ENCODE results near the gene SEPTIN3.

The SEPTIN3 gene

GRCh38 chr22:41996826-41997225 lies 27.6 kb downstream of the SEPTIN3 start:
- H3K4me1 ChIP-seq (ENCODE audit: low read length) = peaks cover 21% of the 10 kb centered on the region

GRCh38 chr22:41998361-41999261 lies 29.4 kb downstream of the SEPTIN3 start, which contains the start of gene WBP2NL:
TSS of gene WBP2NL (plus strand) at chr22:41998788. CDS start at chr22:41998819, 31 bp downstream.
- TF ChIP-seq EZH2phosphoT487 (IDR thresholded peaks at IDR 0.05; ENCODE audit: low read depth) (no peak), CTCF (IDR thresholded peaks at IDR 0.05; ENCODE audit: low read depth, low read length) (no peak)
- no peaks in the 10 kb centered on the region for H3K9me3 ChIP-seq (ENCODE audit: insufficient read depth, low read length)
- H3K4me3 ChIP-seq (ENCODE audit: low read length) = peak within 1 kb of the TSS; percentile 69
- no peaks in the 10 kb centered on the region for H3K27me3 ChIP-seq (ENCODE audit: low read depth, low read length)
- H3K79me2 ChIP-seq (ENCODE audit: low read length) = no peaks in the 10 kb centered on the region
- peak within 1 kb of the TSS; percentile 56 for H3K4me2 ChIP-seq (ENCODE audit: low read length)
- no peaks in the 10 kb centered on the region for H4K20me1 ChIP-seq (ENCODE audit: insufficient read depth, low read length)
- peak within 1 kb of the TSS; percentile 23; the same call in 1 of the 2 replicates for H3K9ac ChIP-seq (ENCODE audit: low read length)
- peaks cover 33% of the 10 kb centered on the region for H3K36me3 ChIP-seq (replicated peaks; ENCODE audit: low read depth, low read length)
- H2AFZ ChIP-seq (ENCODE audit: low read depth, low read length) = no peak within 1 kb of the TSS
- H3K4me1 ChIP-seq (ENCODE audit: low read length) = peaks cover 21% of the 10 kb centered on the region
- H3K27ac ChIP-seq (ENCODE audit: low read length) = no peak within 1 kb of the TSS

More at GRCh38 chr22:41996826-41997225, 27.6 kb downstream of the SEPTIN3 start:
- Histone ChIP-seq H3K36me3 (replicated peaks; ENCODE audit: low read depth, low read length) (peaks cover 42% of the 10 kb centered on the region), H3K27me3 (ENCODE audit: low read depth, low read length) (no peaks in the 10 kb centered on the region), H3K9ac (ENCODE audit: low read length) (no peak overlapping the region), H3K79me2 (ENCODE audit: low read length) (no peaks in the 10 kb centered on the region), H3K4me3 (ENCODE audit: low read length) (no peak overlapping the region), H4K20me1 (ENCODE audit: insufficient read depth, low read length) (no peaks in the 10 kb centered on the region), H3K27ac (ENCODE audit: low read length) (no peak overlapping the region), H3K4me2 (ENCODE audit: low read length) (no peak overlapping the region), H2AFZ (ENCODE audit: low read depth, low read length) (no peak overlapping the region), H3K9me3 (ENCODE audit: insufficient read depth, low read length) (no peaks in the 10 kb centered on the region)
- TF ChIP-seq CTCF (IDR thresholded peaks at IDR 0.05; ENCODE audit: low read depth, low read length) (no peak), EZH2phosphoT487 (IDR thresholded peaks at IDR 0.05; ENCODE audit: low read depth) (no peak)

- TF ChIP-seq EZH2phosphoT487 (IDR thresholded peaks at IDR 0.05; ENCODE audit: low read depth) (no peak), CTCF (IDR thresholded peaks at IDR 0.05; ENCODE audit: low read depth, low read length) (no peak)
- no peaks in the 10 kb centered on the region for H3K27me3 ChIP-seq (ENCODE audit: low read depth, low read length)
- H3K36me3 ChIP-seq (replicated peaks; ENCODE audit: low read depth, low read length) = peaks cover 22% of the 10 kb centered on the region
- H4K20me1 ChIP-seq (ENCODE audit: insufficient read depth, low read length) = no peaks in the 10 kb centered on the region
- no peaks in the 10 kb centered on the region for H3K9me3 ChIP-seq (ENCODE audit: insufficient read depth, low read length)
- H2AFZ ChIP-seq (ENCODE audit: low read depth, low read length) = no peak overlapping the region
- H3K79me2 ChIP-seq (ENCODE audit: low read length) = no peaks in the 10 kb centered on the region
- H3K4me3 ChIP-seq (ENCODE audit: low read length) = no peak overlapping the region
- H3K4me1 ChIP-seq (ENCODE audit: low read length) = peaks cover 10% of the 10 kb centered on the region
- H3K4me2 ChIP-seq (ENCODE audit: low read length) = no peak overlapping the region
- H3K27ac ChIP-seq (ENCODE audit: low read length) = no peak overlapping the region
- H3K9ac ChIP-seq (ENCODE audit: low read length) = no peak overlapping the region
Measured at GRCh38 chr22:42000466-42000865, 31.2 kb downstream of the SEPTIN3 start.

- Histone ChIP-seq H3K27ac (ENCODE audit: low read length) (no peak overlapping the region), H3K79me2 (ENCODE audit: low read length) (no peaks in the 10 kb centered on the region), H3K9ac (ENCODE audit: low read length) (no peak overlapping the region), H3K4me1 (ENCODE audit: low read length) (peaks cover 5% of the 10 kb centered on the region; the same call in 1 of the 2 replicates), H3K27me3 (ENCODE audit: low read depth, low read length) (no peaks in the 10 kb centered on the region), H3K4me2 (ENCODE audit: low read length) (no peak overlapping the region), H3K36me3 (replicated peaks; ENCODE audit: low read depth, low read length) (peaks cover 16% of the 10 kb centered on the region), H3K4me3 (ENCODE audit: low read length) (no peak overlapping the region), H3K9me3 (ENCODE audit: insufficient read depth, low read length) (no peaks in the 10 kb centered on the region), H4K20me1 (ENCODE audit: insufficient read depth, low read length) (no peaks in the 10 kb centered on the region), H2AFZ (ENCODE audit: low read depth, low read length) (no peak overlapping the region)
- no peak for TF ChIP-seq EZH2phosphoT487 (IDR thresholded peaks at IDR 0.05; ENCODE audit: low read depth)
- TF ChIP-seq CTCF (IDR thresholded peaks at IDR 0.05; ENCODE audit: low read depth, low read length) = no peak
Measured at GRCh38 chr22:42001121-42001520, 31.9 kb downstream of the SEPTIN3 start.

Measured in OCI-LY3 (cell line).